Skeletal muscle satellite cell (primary cell): ENCODE results near the gene ZNHIT6.

Experiments used
- H3K27me3 ChIP-seq: 2 replicates; pipeline ENCODE4 v1.7.0; 2013; ENCODE audit warnings: low read length; ENCODE audit not compliant: control insufficient read depth, insufficient read depth
- H3K36me3 ChIP-seq: 2 replicates; pipeline ENCODE4 v1.7.0; 2013; ENCODE audit warnings: mild to moderate bottlenecking, control low read depth, low read length; ENCODE audit not compliant: insufficient read depth
- H3K4me1 ChIP-seq: 2 replicates; pipeline ENCODE4 v1.7.0; 2013; ENCODE audit warnings: low read length; ENCODE audit not compliant: control insufficient read depth, insufficient read depth
- H3K4me2 ChIP-seq: 2 replicates; pipeline ENCODE4 v1.7.0; 2013; ENCODE audit warnings: mild to moderate bottlenecking, low read length
- H3K4me3 ChIP-seq: 2 replicates; pipeline ENCODE4 v1.7.0; 2013; ENCODE audit warnings: low read length
- H3K9ac ChIP-seq: 2 replicates; pipeline ENCODE4 v1.7.0; 2013; ENCODE audit warnings: mild to moderate bottlenecking, low read depth, low read length, moderate library complexity
- H3K9me3 ChIP-seq: replicated peaks from 2 replicates; pipeline ENCODE4 v1.7.0; 2013; ENCODE audit warnings: mild to moderate bottlenecking, control low read depth, low read length

The ZNHIT6 gene

GRCh38 chr1:85705940-85706339 lies 2.3 kb downstream of the ZNHIT6 start:
- H3K4me3 ChIP-seq = no peak overlapping the region
- H3K36me3 ChIP-seq = peaks cover 30% of the 10 kb centered on the region
- H3K4me1 ChIP-seq = peaks cover 8% of the 10 kb centered on the region

GRCh38 chr1:85700422-85700821 lies 7.8 kb downstream of the ZNHIT6 start:
- no peaks in the 10 kb centered on the region for H3K9me3 ChIP-seq
- H3K4me2 ChIP-seq = no peak overlapping the region
- no peaks in the 10 kb centered on the region for H3K4me1 ChIP-seq
- no peak overlapping the region for H3K4me3 ChIP-seq
- no peaks in the 10 kb centered on the region for H3K27me3 ChIP-seq
- peaks cover 46% of the 10 kb centered on the region for H3K36me3 ChIP-seq
- H3K9ac ChIP-seq = no peak overlapping the region

More at GRCh38 chr1:85705940-85706339, 2.3 kb downstream of the ZNHIT6 start:
- Histone ChIP-seq H3K9ac (no peak overlapping the region), H3K9me3 (no peaks in the 10 kb centered on the region), H3K27me3 (no peaks in the 10 kb centered on the region), H3K4me2 (peak overlapping the region; percentile 85)

GRCh38 chr1:85697895-85698294 lies 10.3 kb downstream of the ZNHIT6 start:
- no peak overlapping the region for H3K4me3 ChIP-seq
- H3K36me3 ChIP-seq = peaks cover 35% of the 10 kb centered on the region
- no peak overlapping the region for H3K4me2 ChIP-seq
- H3K4me1 ChIP-seq = peaks cover 2% of the 10 kb centered on the region
- H3K9me3 ChIP-seq = no peaks in the 10 kb centered on the region
- no peak overlapping the region for H3K9ac ChIP-seq
- H3K27me3 ChIP-seq = no peaks in the 10 kb centered on the region

- Histone ChIP-seq H3K4me2 (no peak overlapping the region), H3K4me1 (peaks cover 10% of the 10 kb centered on the region), H3K9ac (peak overlapping the region; percentile 61), H3K27me3 (no peaks in the 10 kb centered on the region), H3K36me3 (peaks cover 22% of the 10 kb centered on the region), H3K9me3 (no peaks in the 10 kb centered on the region), H3K4me3 (no peak overlapping the region)
Measured at GRCh38 chr1:85692730-85693314, 15.4 kb downstream of the ZNHIT6 start.

- H3K9ac ChIP-seq = no peak overlapping the region
Measured at GRCh38 chr1:85689775-85690404, 18.3 kb downstream of the ZNHIT6 start.

GRCh38 chr1:85683292-85684025 lies 24.8 kb downstream of the ZNHIT6 start:
- no peaks in the 10 kb centered on the region for H3K4me1 ChIP-seq
- peaks cover 20% of the 10 kb centered on the region for H3K36me3 ChIP-seq
- H3K4me3 ChIP-seq = no peak overlapping the region
- no peak overlapping the region for H3K4me2 ChIP-seq
- H3K27me3 ChIP-seq = no peaks in the 10 kb centered on the region
- no peak overlapping the region for H3K9ac ChIP-seq
- H3K9me3 ChIP-seq = no peaks in the 10 kb centered on the region

More at GRCh38 chr1:85689775-85690404, 18.3 kb downstream of the ZNHIT6 start:
- Histone ChIP-seq H3K36me3 (peaks cover 28% of the 10 kb centered on the region), H3K4me2 (no peak overlapping the region), H3K9me3 (no peaks in the 10 kb centered on the region), H3K4me3 (no peak overlapping the region), H3K27me3 (no peaks in the 10 kb centered on the region), H3K4me1 (peaks cover 10% of the 10 kb centered on the region)

- H3K9me3 ChIP-seq = no peaks in the 10 kb centered on the region
- no peak overlapping the region for H3K4me3 ChIP-seq
- H3K27me3 ChIP-seq = no peaks in the 10 kb centered on the region
- H3K4me1 ChIP-seq = no peaks in the 10 kb centered on the region
- H3K36me3 ChIP-seq = peaks cover 29% of the 10 kb centered on the region
- H3K4me2 ChIP-seq = no peak overlapping the region
- H3K9ac ChIP-seq = no peak overlapping the region
Measured at GRCh38 chr1:85681087-85681486, 27.1 kb downstream of the ZNHIT6 start.

GRCh38 chr1:85678193-85678592 lies 30.0 kb downstream of the ZNHIT6 start:
- Histone ChIP-seq H3K4me2 (no peak overlapping the region), H3K36me3 (peaks cover 47% of the 10 kb centered on the region), H3K9ac (no peak overlapping the region), H3K4me3 (no peak overlapping the region), H3K27me3 (no peaks in the 10 kb centered on the region), H3K4me1 (no peaks in the 10 kb centered on the region), H3K9me3 (no peaks in the 10 kb centered on the region)

GRCh38 chr1:85677656-85678055 lies 30.6 kb downstream of the ZNHIT6 start:
- Histone ChIP-seq H3K36me3 (peaks cover 52% of the 10 kb centered on the region), H3K4me3 (no peak overlapping the region)

GRCh38 chr1:85672031-85672660 lies 36.1 kb downstream of the ZNHIT6 start:
- Histone ChIP-seq H3K4me3 (no peak overlapping the region), H3K27me3 (no peaks in the 10 kb centered on the region), H3K9ac (no peak overlapping the region), H3K4me1 (no peaks in the 10 kb centered on the region), H3K9me3 (no peaks in the 10 kb centered on the region), H3K36me3 (peaks cover 50% of the 10 kb centered on the region), H3K4me2 (no peak overlapping the region)

More at GRCh38 chr1:85677656-85678055, 30.6 kb downstream of the ZNHIT6 start:
- no peak overlapping the region for H3K4me2 ChIP-seq
- no peaks in the 10 kb centered on the region for H3K4me1 ChIP-seq
- no peak overlapping the region for H3K9ac ChIP-seq
- H3K27me3 ChIP-seq = no peaks in the 10 kb centered on the region
- H3K9me3 ChIP-seq = no peaks in the 10 kb centered on the region

GRCh38 chr1:85665932-85666331 lies 42.3 kb downstream of the ZNHIT6 start:
- Histone ChIP-seq H3K4me1 (no peaks in the 10 kb centered on the region), H3K4me2 (no peak overlapping the region), H3K4me3 (no peak overlapping the region), H3K27me3 (no peaks in the 10 kb centered on the region), H3K36me3 (peaks cover 9% of the 10 kb centered on the region), H3K9ac (no peak overlapping the region), H3K9me3 (no peaks in the 10 kb centered on the region)
